22Rv1 (cell line): Measurements from ENCODE around the gene CANX.
"Not testable (repeated sequence)": the region's sequence is repeated elsewhere in the genome, so short reads cannot be mapped to it uniquely, and the experiment has no call there.

Experiments
- CTCF ChIP-seq: fragments of 450-650 bp; IDR thresholded peaks from 2 replicates; pipeline ENCODE4 v1.5.1; 2017; ENCODE audit warnings: mild to moderate bottlenecking
- ZFX ChIP-seq: fragments of 450-650 bp; IDR thresholded peaks from 2 replicates; pipeline ENCODE4 v1.6.1; 2017; ENCODE audit warnings: antibody characterized with exemption, borderline replicate concordance

GRCh38 chr5:179689212-179689611, 9.6 kb upstream of the CANX start:
- not testable (repeated sequence) for TF ChIP-seq CTCF, ZFX
